MCF 10A (cell line): ENCODE measurements around the gene CALHM2. TPM values are rescaled to one million over a fixed set of nuclear protein-coding genes. Genes with fewer than 3 reads are reported as not detected.

Source experiments
- BruUV-seq: library from RNA; stranded (reverse); fragments of 400-500 nt; replicated peaks from 2 replicates; lab custom pipeline; 2021; lab: Mats Ljungman, UMichigan
- CTCF ChIA-PET: fragments of 300-600 bp; sonication (Branson Sonifier 250); formaldehyde crosslinking; extraction: SDS; loops from one replicate; lab custom pipeline; 2021; ENCODE audit warnings: antibody characterized with exemption, inconsistent platforms; lab: Yijun Ruan, JAX
- POLR2A ChIA-PET: fragments of 300-600, 350-650 bp; sonication (Branson Sonifier 250); formaldehyde crosslinking; extraction: SDS; loops from one replicate; lab custom pipeline; 2020; ENCODE audit warnings: antibody characterized with exemption, inconsistent platforms; lab: Yijun Ruan, JAX
- DNase-seq: peaks from one replicate; pipeline ENCODE4 v3.0.0-alpha.2; 2018; ENCODE audit not compliant: unreplicated experiment
- H3K27ac Mint-ChIP-seq: one replicate; pipeline ENCODE4 v1.8.0; 2022; ENCODE audit warnings: mild to moderate bottlenecking, low read depth, mixed read lengths; ENCODE audit not compliant: unreplicated experiment
- H3K27me3 Mint-ChIP-seq: one replicate; pipeline ENCODE4 v1.8.0; 2022; ENCODE audit warnings: mixed read lengths; ENCODE audit not compliant: insufficient read depth, unreplicated experiment
- H3K36me3 Mint-ChIP-seq: one replicate; pipeline ENCODE4 v1.8.0; 2022; ENCODE audit warnings: mild to moderate bottlenecking, moderate library complexity, mixed read lengths; ENCODE audit not compliant: insufficient read depth, unreplicated experiment
- H3K4me1 Mint-ChIP-seq: one replicate; pipeline ENCODE4 v1.8.0; 2022; ENCODE audit warnings: mixed read lengths; ENCODE audit not compliant: insufficient read depth, unreplicated experiment
- H3K4me3 Mint-ChIP-seq: one replicate; pipeline ENCODE4 v1.8.0; 2022; ENCODE audit warnings: mild to moderate bottlenecking, moderate library complexity, mixed read lengths; ENCODE audit not compliant: unreplicated experiment
- H3K9me3 Mint-ChIP-seq: one replicate; pipeline ENCODE4 v1.8.0; 2022; ENCODE audit warnings: mixed read lengths; ENCODE audit not compliant: unreplicated experiment
- intact Hi-C: fragments of 100-400 bp; cut with micrococcal nuclease; formaldehyde crosslinking; loops from 2 replicates; pipeline ENCODE4 v1.14.1; 2022
- total RNA-seq: library from RNA; stranded (reverse); gene quantifications from 2 replicates; pipeline ENCODE4 v1.2.3, GENCODE V29; 2022
- TF ChIP-seq, protein P1 (sequence below): fragments of 200-600 bp; IDR thresholded peaks from one replicate; pipeline ENCODE4 v1.8.0; 2022; ENCODE audit warnings: antibody characterized with exemption, mild to moderate bottlenecking; ENCODE audit not compliant: unreplicated experiment

The CALHM2 gene
- total RNA-seq, 1 experiment from 2014 or later, result 4.2 TPM

DNA sequence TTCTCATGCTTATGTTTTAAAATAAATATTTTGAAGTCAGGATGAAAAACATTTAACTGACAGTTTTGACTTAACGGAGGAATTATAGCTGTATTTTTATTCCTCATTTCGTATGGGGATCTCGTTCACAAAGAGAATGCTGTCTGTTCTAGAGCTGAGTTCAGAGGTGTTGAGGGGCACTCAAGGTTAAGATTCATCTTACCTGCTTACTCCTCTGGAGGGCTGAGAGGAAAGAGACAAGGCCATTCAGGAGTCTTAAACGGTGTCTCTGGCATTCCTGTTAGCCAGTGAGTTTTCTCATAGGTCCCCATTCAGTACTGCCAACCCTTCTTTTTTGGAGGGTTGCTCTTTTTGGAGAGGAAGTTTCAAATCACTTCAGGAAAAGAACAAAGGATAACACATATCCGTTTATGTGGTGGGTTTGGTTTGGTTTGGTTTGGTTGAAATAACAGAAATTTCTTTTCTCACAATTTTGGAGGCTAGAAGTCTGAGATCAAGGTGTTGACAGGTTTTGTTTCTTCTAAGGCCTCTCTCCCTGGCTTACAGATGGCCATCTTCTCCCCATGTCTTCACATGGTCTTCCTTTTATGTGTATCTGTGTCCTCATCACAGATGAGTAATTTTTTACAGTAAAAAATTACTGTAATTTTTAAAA is 23.1 kb downstream of the CALHM2 start:
- peaks cover 99% of the 10 kb centered on the region for H3K36me3 Mint-ChIP-seq
- no TSS peak for BruUV-seq
- H3K4me1 Mint-ChIP-seq, result no peaks in the 10 kb centered on the region
- ChIA-PET POLR2A (no interaction called here), CTCF (no interaction called here)
- no peak for DNase-seq
- H3K9me3 Mint-ChIP-seq, result no peaks in the 10 kb centered on the region
- no peaks in the 10 kb centered on the region for H3K27me3 Mint-ChIP-seq
- H3K4me3 Mint-ChIP-seq, result no peak overlapping the region
- TF ChIP-seq, protein P1, sequence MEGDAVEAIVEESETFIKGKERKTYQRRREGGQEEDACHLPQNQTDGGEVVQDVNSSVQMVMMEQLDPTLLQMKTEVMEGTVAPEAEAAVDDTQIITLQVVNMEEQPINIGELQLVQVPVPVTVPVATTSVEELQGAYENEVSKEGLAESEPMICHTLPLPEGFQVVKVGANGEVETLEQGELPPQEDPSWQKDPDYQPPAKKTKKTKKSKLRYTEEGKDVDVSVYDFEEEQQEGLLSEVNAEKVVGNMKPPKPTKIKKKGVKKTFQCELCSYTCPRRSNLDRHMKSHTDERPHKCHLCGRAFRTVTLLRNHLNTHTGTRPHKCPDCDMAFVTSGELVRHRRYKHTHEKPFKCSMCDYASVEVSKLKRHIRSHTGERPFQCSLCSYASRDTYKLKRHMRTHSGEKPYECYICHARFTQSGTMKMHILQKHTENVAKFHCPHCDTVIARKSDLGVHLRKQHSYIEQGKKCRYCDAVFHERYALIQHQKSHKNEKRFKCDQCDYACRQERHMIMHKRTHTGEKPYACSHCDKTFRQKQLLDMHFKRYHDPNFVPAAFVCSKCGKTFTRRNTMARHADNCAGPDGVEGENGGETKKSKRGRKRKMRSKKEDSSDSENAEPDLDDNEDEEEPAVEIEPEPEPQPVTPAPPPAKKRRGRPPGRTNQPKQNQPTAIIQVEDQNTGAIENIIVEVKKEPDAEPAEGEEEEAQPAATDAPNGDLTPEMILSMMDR, result no peak
- peak overlapping the region; percentile 33 for H3K27ac Mint-ChIP-seq
- intact Hi-C loops, result no loop called here

GRCh38 chr10:103427866-103428265 is 24.3 kb downstream of the CALHM2 start:
- POLR2A ChIA-PET, result no interaction called here
- no TSS peak for BruUV-seq
- peaks cover 100% of the 10 kb centered on the region for H3K36me3 Mint-ChIP-seq
- H3K4me1 Mint-ChIP-seq, result no peaks in the 10 kb centered on the region
- CTCF ChIA-PET, result interaction anchor here (1.8 kb wide), 1 partner anchor 58 kb away, joined by 6 read pairs; no protein-coding TSS in a partner anchor
- intact Hi-C loops, result no loop called here
- H3K4me3 Mint-ChIP-seq, result no peak overlapping the region
- no peaks in the 10 kb centered on the region for H3K9me3 Mint-ChIP-seq
- DNase-seq, result no peak
- no peak overlapping the region for H3K27ac Mint-ChIP-seq
- TF ChIP-seq, protein P1, result no peak
- H3K27me3 Mint-ChIP-seq, result no peaks in the 10 kb centered on the region

DNA sequence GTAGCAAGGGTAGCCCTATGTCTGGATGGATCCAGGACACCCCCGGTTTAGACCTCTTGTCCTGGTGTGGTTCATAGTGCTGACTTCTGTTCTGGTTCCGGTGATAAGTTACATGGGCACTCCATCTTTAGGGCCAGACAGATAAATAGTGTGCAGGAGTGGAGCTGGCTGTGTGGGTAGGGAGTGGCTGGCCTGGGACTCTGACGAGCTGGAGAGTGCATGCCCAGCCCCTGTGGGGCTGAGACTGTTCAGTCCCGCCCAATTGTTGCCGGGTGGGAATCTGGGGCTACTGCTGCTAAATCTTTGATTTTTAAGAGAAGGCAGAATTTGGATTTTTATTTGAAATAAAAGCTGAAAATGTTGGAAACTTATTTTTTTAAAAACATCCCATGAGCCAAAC is 28.4 kb downstream of the CALHM2 start:
- H3K27me3 Mint-ChIP-seq, result no peaks in the 10 kb centered on the region
- H3K36me3 Mint-ChIP-seq, result peaks cover 99% of the 10 kb centered on the region
- no peaks in the 10 kb centered on the region for H3K9me3 Mint-ChIP-seq
- ChIA-PET CTCF (interaction anchor here (0.6 to 2.0 kb wide), 5 partner anchors 7 to 152 kb away, joined by 3 to 7 read pairs (median 4); no protein-coding TSS in a partner anchor), POLR2A (interaction anchor here (1.0 kb wide), 1 partner anchor 28 kb away, joined by 4 read pairs; the partner anchor contains the start of genes ATP5MK and PDCD11)
- intact Hi-C loops, result no loop called here
- TF ChIP-seq, protein P1, result no peak
- H3K4me1 Mint-ChIP-seq, result no peaks in the 10 kb centered on the region
- DNase-seq, result no peak
- H3K27ac Mint-ChIP-seq, result no peak overlapping the region
- BruUV-seq, result no TSS peak
- no peak overlapping the region for H3K4me3 Mint-ChIP-seq

DNA sequence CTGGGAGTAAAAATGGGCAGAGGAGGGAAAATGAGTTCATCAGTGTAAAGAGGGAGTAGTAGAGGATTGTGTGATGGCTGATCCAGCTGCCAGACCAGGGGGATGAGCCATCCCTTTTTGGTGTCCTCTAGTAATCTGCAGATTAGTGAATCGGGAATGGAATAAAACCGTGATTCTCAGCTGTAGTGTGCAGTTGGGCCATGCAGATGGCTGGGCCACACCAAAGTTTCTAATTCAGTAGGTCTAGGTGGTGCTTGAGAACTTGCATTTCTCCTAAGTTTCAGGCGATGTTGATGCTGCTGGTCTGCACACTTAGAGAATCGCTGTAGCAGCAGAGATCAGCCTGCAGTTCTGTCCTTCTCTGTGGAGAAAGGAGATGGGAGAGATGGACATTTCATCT is 33.1 kb downstream of the CALHM2 start:
- Mint-ChIP-seq H3K27me3 (no peaks in the 10 kb centered on the region), H3K4me3 (no peak overlapping the region), H3K27ac (no peak overlapping the region), H3K9me3 (no peaks in the 10 kb centered on the region), H3K36me3 (peaks cover 96% of the 10 kb centered on the region), H3K4me1 (no peaks in the 10 kb centered on the region)
- TF ChIP-seq, protein P1, result no peak
- DNase-seq, result no peak
- intact Hi-C loops, result no loop called here
- CTCF ChIA-PET, result interaction anchor here (0.6 to 1.3 kb wide), 5 partner anchors 13 to 490 kb away, joined by 3 to 5 read pairs (median 3); no protein-coding TSS in a partner anchor
- POLR2A ChIA-PET, result interaction anchor here (0.6 kb wide), 1 partner anchor 22 kb away, joined by 3 read pairs; no protein-coding TSS in a partner anchor
- no TSS peak for BruUV-seq
